Liver (tissue), 9 donors: Measurements from ENCODE around the gene CX3CL1. TPM values are rescaled to one million over a fixed set of nuclear protein-coding genes. Genes with fewer than 3 reads are reported as not detected.

Experiments
- DNase-seq: peaks from one replicate; pipeline ENCODE4 v3.0.0-alpha.2; 2017; ENCODE audit warnings: low spot score
- H3K27ac ChIP-seq, 2 donors: one replicate each; pipeline ENCODE4 v1.7.0; 2013; ENCODE audit warnings: inconsistent platforms in 2 of 2, low read length in 2 of 2, control low read depth in 1 of 2, low read depth in 1 of 2, mild to moderate bottlenecking in 1 of 2
- H3K27me3 ChIP-seq, 4 donors: one replicate each; pipeline versions ENCODE4 v1.6.1 to v1.7.0; 2013; ENCODE audit warnings: low read length in 3 of 4, inconsistent platforms in 1 of 4, mild to moderate bottlenecking in 1 of 4, moderate library complexity in 1 of 4; ENCODE audit not compliant: control insufficient read depth in 4 of 4, insufficient read depth in 4 of 4
- H3K36me3 ChIP-seq, 4 donors: one replicate each; pipeline versions ENCODE4 v1.6.1 to v1.7.0; 2013; ENCODE audit warnings: low read length in 3 of 4, mild to moderate bottlenecking in 3 of 4, low read depth in 1 of 4, moderate library complexity in 1 of 4; ENCODE audit not compliant: control insufficient read depth in 4 of 4, insufficient read depth in 3 of 4
- H3K4me1 ChIP-seq, 4 donors: one replicate each; pipeline versions ENCODE4 v1.6.1 to v1.7.0; 2013; ENCODE audit warnings: low read length in 3 of 4, mild to moderate bottlenecking in 3 of 4, moderate library complexity in 1 of 4; ENCODE audit not compliant: control insufficient read depth in 4 of 4, insufficient read depth in 4 of 4
- H3K4me3 ChIP-seq, 3 donors: one replicate each; pipeline versions ENCODE4 v1.6.1 to v1.7.0; 2013; ENCODE audit warnings: low read length in 3 of 3, control low read depth in 1 of 3, low read depth in 1 of 3, mild to moderate bottlenecking in 1 of 3
- H3K9ac ChIP-seq, 2 donors: one replicate each; pipeline ENCODE4 v1.7.0; 2013; ENCODE audit warnings: low read length in 2 of 2, mild to moderate bottlenecking in 2 of 2, moderate library complexity in 2 of 2, control low read depth in 1 of 2, low read depth in 1 of 2
- H3K9me3 ChIP-seq, 4 donors: one replicate each; pipeline versions ENCODE4 v1.6.1 to v1.7.0; 2013; ENCODE audit warnings: low read length in 3 of 4; ENCODE audit not compliant: control insufficient read depth in 4 of 4
- CTCF ChIP-seq: fragments of 150-350 bp; IDR thresholded peaks from 2 replicates; pipeline ENCODE4 v1.5.1; 2017; ENCODE audit warnings: improper control_type of control experiment, low read depth, low read length; ENCODE audit not compliant: missing input control
- EGR1 ChIP-seq, 2 donors: IDR thresholded peaks; 2 replicates each; pipeline ENCODE4 v1.6.1; 2016 to 2018; ENCODE audit warnings: antibody characterized with exemption in 2 of 2, low read depth in 2 of 2
- FOXA1 ChIP-seq: IDR thresholded peaks from 2 replicates; pipeline ENCODE4 v1.6.1; 2016; ENCODE audit warnings: antibody characterized with exemption
- FOXA2 ChIP-seq: IDR thresholded peaks from 2 replicates; pipeline ENCODE4 v1.6.1; 2016; ENCODE audit warnings: antibody characterized with exemption
- GABPA ChIP-seq, 2 donors: IDR thresholded peaks in 1 of 2; conservative IDR thresholded peaks in 1 of 2; 2 replicates each; pipeline ENCODE4 v1.6.1; 2016; ENCODE audit warnings: antibody characterized with exemption in 2 of 2, mild to moderate bottlenecking in 1 of 2, moderate library complexity in 1 of 2
- HNF4A ChIP-seq, 2 donors: conservative IDR thresholded peaks; 2 replicates each; pipeline ENCODE4 v1.6.1; 2016; ENCODE audit warnings: antibody characterized with exemption in 2 of 2, mild to moderate bottlenecking in 2 of 2
- HNF4G ChIP-seq: IDR thresholded peaks from 2 replicates; pipeline ENCODE4 v1.6.1; 2016; ENCODE audit warnings: antibody characterized with exemption
- JUND ChIP-seq, 2 donors: IDR thresholded peaks; 2 replicates each; pipeline ENCODE4 v1.6.1; 2016; ENCODE audit warnings: antibody characterized with exemption in 2 of 2
- MAX ChIP-seq: IDR thresholded peaks from 2 replicates; pipeline ENCODE4 v1.6.1; 2016; ENCODE audit warnings: antibody characterized with exemption
- REST ChIP-seq: IDR thresholded peaks from 2 replicates; pipeline ENCODE4 v1.6.1; 2016; ENCODE audit warnings: antibody characterized with exemption, mild to moderate bottlenecking
- RXRA ChIP-seq, 2 donors: IDR thresholded peaks; 2 replicates each; pipeline ENCODE4 v1.6.1; 2017 to 2018; ENCODE audit warnings: antibody characterized with exemption in 2 of 2, mild to moderate bottlenecking in 1 of 2
- SP1 ChIP-seq: IDR thresholded peaks from 2 replicates; pipeline ENCODE4 v1.6.1; 2018; ENCODE audit warnings: antibody characterized with exemption, mild to moderate bottlenecking
- TAF1 ChIP-seq: conservative IDR thresholded peaks from 2 replicates; pipeline ENCODE4 v1.6.1; 2016; ENCODE audit warnings: antibody characterized with exemption, mild to moderate bottlenecking
- ZBTB33 ChIP-seq: IDR thresholded peaks from 2 replicates; pipeline ENCODE4 v1.6.1; 2016; ENCODE audit warnings: antibody characterized with exemption
- WGBS: extraction: QIAGEN DNeasy Blood & Tissue Kit; methylation state at CpG from one replicate; pipeline ENCODE4 v1.1.7; 2013; 5-methylcytosine and 5-hydroxymethylcytosine counted together
- polyA plus RNA-seq, 2 donors: library from polyadenylated mRNA; stranded (reverse) in 1 of 2; unstranded in 1 of 2; fragments of 200-250 nt in 1 of 2; fragments of >200 nt in 1 of 2; fragmentation: Nextera tagmentation in 1 of 2; extraction: Ambion mirVana in 1 of 2; gene quantifications; one replicate each; pipeline versions ENCODE4 v1.2.1 to v1.2.3, GENCODE V29; 2013 to 2015
- total RNA-seq, 2 donors: library from RNA; depleted of rRNA; stranded (reverse); fragments of >200 nt; gene quantifications; one replicate each; pipeline ENCODE4 v1.2.3, GENCODE V29; 2014
- donor health status: healthy.
- donor health status: healthy.
- donor health status: healthy.
- donor health status: healthy.
- donor health status: healthy.

Gene CX3CL1
- total and polyA plus RNA-seq, 4 donors = 2.5 to 5.9 (median 5.1) TPM

- TF ChIP-seq REST = no peak
- no peak for TF ChIP-seq ZBTB33
- TF ChIP-seq FOXA2 = no peak
Measured at GRCh38 chr16:57405097-57405496, 32.8 kb downstream of the CX3CL1 start (continued).

- Histone ChIP-seq H3K9ac (no peak overlapping the region), H3K4me1 (no peaks in the 10 kb centered on the region), H3K36me3 (no peaks in the 10 kb centered on the region), H3K27me3 (no peaks in the 10 kb centered on the region), H3K9me3 (no peaks in the 10 kb centered on the region), H3K27ac (no peak overlapping the region), H3K4me3 (no peak overlapping the region)
- WGBS = 78% methylated on average over 2 of the region's 2 CpGs
- TF ChIP-seq SP1 (no peak), JUND (IDR thresholded peaks at IDR 0.05) (no peak), RXRA (IDR thresholded peaks at IDR 0.05) (no peak), HNF4A (conservative IDR thresholded peaks at IDR 0.05) (no peak), CTCF (no peak), MAX (no peak), EGR1 (IDR thresholded peaks at IDR 0.05; ENCODE audit: low read depth in 2 of 2) (no peak), FOXA1 (no peak), GABPA (IDR thresholded peaks at IDR 0.05 in 1 of 2, conservative IDR thresholded peaks at IDR 0.05 in 1 of 2) (no peak)
- no peak for DNase-seq
Measured at GRCh38 chr16:57406881-57407280, 34.6 kb downstream of the CX3CL1 start.

- Histone ChIP-seq H3K27ac (no peak overlapping the region), H3K36me3 (no peaks in the 10 kb centered on the region), H3K27me3 (no peaks in the 10 kb centered on the region), H3K9ac (no peak overlapping the region), H3K9me3 (no peaks in the 10 kb centered on the region), H3K4me3 (no peak overlapping the region), H3K4me1 (no peaks in the 10 kb centered on the region)
- 84% methylated on average over 5 of the region's 5 CpGs for WGBS
- DNase-seq = no peak
- TF ChIP-seq TAF1 (no peak), HNF4G (no peak), ZBTB33 (no peak), EGR1 (IDR thresholded peaks at IDR 0.05; ENCODE audit: low read depth in 2 of 2) (no peak), MAX (no peak)
Measured at GRCh38 chr16:57407521-57408353, 35.4 kb downstream of the CX3CL1 start.
